ENCODE results near the gene RYR2. TPM values are rescaled to one million over a fixed set of nuclear protein-coding genes. Genes with fewer than 3 reads are reported as not detected.
"Not testable (repeated sequence)": the region's sequence is repeated elsewhere in the genome, so short reads cannot be mapped to it uniquely, and the experiment has no call there.

RYR2 gene
- total RNA-seq, 6 experiments from 2014 or later: 0.02 to 0.43 (median 0.16) TPM

GRCh38 chr1:237355022-237355421 is 313.0 kb downstream of the RYR2 start:
- no peaks in the 10 kb centered on the region for H3K27me3 ChIP-seq
- WGBS (ENCODE audit: insufficient coverage, low coverage, low lambda C conversion rate, missing lambda C conversion rate): 20% methylated on average over 1 of the region's 1 CpG
- no peak overlapping the region for H3K4me3 ChIP-seq
- no peaks in the 10 kb centered on the region for H3K9me3 ChIP-seq
- H3K4me1 ChIP-seq: no peaks in the 10 kb centered on the region
- TF ChIP-seq CTCF (IDR thresholded peaks at IDR 0.05): no peak
- TF ChIP-seq POLR2A (IDR thresholded peaks at IDR 0.05): no peak
- intact Hi-C loops (cut with DNase I): no loop called here
- ATAC-seq (no peak), DNase-seq (no peak)
- no peak overlapping the region for H3K27ac ChIP-seq
- no peaks in the 10 kb centered on the region for H3K36me3 ChIP-seq

- Histone ChIP-seq H3K4me1 (no peaks in the 10 kb centered on the region), H3K27me3 (no peaks in the 10 kb centered on the region), H3K9me3 (no peaks in the 10 kb centered on the region), H3K36me3 (no peaks in the 10 kb centered on the region), H3K4me3 (no peak overlapping the region), H3K27ac (no peak overlapping the region)
- intact Hi-C loops (cut with DNase I): no loop called here
- DNase-seq: no peak
- TF ChIP-seq POLR2A (IDR thresholded peaks at IDR 0.05) (no peak), CTCF (IDR thresholded peaks at IDR 0.05) (no peak)
- 60% methylated on average over 1 of the region's 1 CpG for whole genome bisulfite sequencing (ENCODE audit: insufficient coverage, low coverage, low lambda C conversion rate, missing lambda C conversion rate)
- no peak for ATAC-seq
These were observed 316.6 kb downstream of the RYR2 start for GRCh38 chr1:237358555-237358954.

GRCh38 chr1:237367758-237368157 is 325.8 kb downstream of the RYR2 start:
- Histone ChIP-seq H3K4me3 (no peak overlapping the region), H3K27ac (no peak overlapping the region), H3K27me3 (no peaks in the 10 kb centered on the region), H3K4me1 (no peaks in the 10 kb centered on the region), H3K9me3 (no peaks in the 10 kb centered on the region), H3K36me3 (no peaks in the 10 kb centered on the region)
- no peak for ATAC-seq
- DNase-seq: no peak
- intact Hi-C loops (cut with DNase I): no loop called here
- TF ChIP-seq CTCF (IDR thresholded peaks at IDR 0.05) (no peak), POLR2A (IDR thresholded peaks at IDR 0.05) (no peak)
- 38% methylated on average over 2 of the region's 2 CpGs for WGBS (ENCODE audit: insufficient coverage, low coverage, low lambda C conversion rate, missing lambda C conversion rate)

GRCh38 chr1:237371477-237371876 is 329.5 kb downstream of the RYR2 start:
- H3K27me3 ChIP-seq; H3K4me1 ChIP-seq; intact Hi-C loops (cut with DNase I); H3K36me3 ChIP-seq; ATAC-seq; H3K4me3 ChIP-seq; H3K9me3 ChIP-seq; H3K27ac ChIP-seq; DNase-seq: not testable (repeated sequence)
- 46% methylated on average over 2 of the region's 3 CpGs for WGBS (ENCODE audit: insufficient coverage, low coverage, low lambda C conversion rate, missing lambda C conversion rate)

GRCh38 chr1:237383791-237384190 is 341.8 kb downstream of the RYR2 start:
- H3K4me3 ChIP-seq: no peak overlapping the region
- intact Hi-C loops (cut with DNase I): no loop called here
- no peaks in the 10 kb centered on the region for H3K9me3 ChIP-seq
- no peak for ATAC-seq
- 21% methylated on average over 3 of the region's 3 CpGs for WGBS (ENCODE audit: insufficient coverage, low coverage, low lambda C conversion rate, missing lambda C conversion rate)
- no peak overlapping the region for H3K27ac ChIP-seq
- TF ChIP-seq POLR2A (IDR thresholded peaks at IDR 0.05): no peak
- no peak for TF ChIP-seq CTCF (IDR thresholded peaks at IDR 0.05)
- no peaks in the 10 kb centered on the region for H3K27me3 ChIP-seq
- no peak for DNase-seq
- H3K4me1 ChIP-seq: no peaks in the 10 kb centered on the region
- no peaks in the 10 kb centered on the region for H3K36me3 ChIP-seq
